Parathyroid adenoma (tissue), 2 donors: ENCODE results near the gene CAMTA1.

Source experiments
- H2AFZ ChIP-seq: fragments of 300-600 bp; sonication (generic); one replicate; pipeline ENCODE4 v1.7.0; 2017; ENCODE audit warnings: antibody characterized with exemption, mild to moderate bottlenecking
- H3K27ac ChIP-seq: fragments of 300-600 bp; sonication (generic); one replicate; pipeline ENCODE4 v1.7.0; 2017
- H3K27me3 ChIP-seq: fragments of 300-600 bp; sonication (generic); one replicate; pipeline ENCODE4 v1.7.0; 2017; ENCODE audit warnings: low read length; ENCODE audit not compliant: control insufficient read depth, insufficient read depth
- H3K36me3 ChIP-seq: fragments of 300-600 bp; sonication (generic); one replicate; pipeline ENCODE4 v1.7.0; 2017; ENCODE audit warnings: low read length; ENCODE audit not compliant: control insufficient read depth, insufficient read depth
- H3K4me1 ChIP-seq: fragments of 300-600 bp; sonication (generic); one replicate; pipeline ENCODE4 v1.7.0; 2017; ENCODE audit warnings: control low read depth
- H3K4me2 ChIP-seq: fragments of 300-600 bp; sonication (generic); one replicate; pipeline ENCODE4 v1.7.0; 2017; ENCODE audit warnings: low read length
- H3K4me3 ChIP-seq: fragments of 300-600 bp; sonication (generic); one replicate; pipeline ENCODE4 v1.7.0; 2017; ENCODE audit warnings: low read depth, low read length
- H3K79me2 ChIP-seq: fragments of 300-600 bp; sonication (generic); one replicate; pipeline ENCODE4 v1.7.0; 2017; ENCODE audit warnings: control low read depth
- H3K9ac ChIP-seq: fragments of 300-600 bp; sonication (generic); one replicate; pipeline ENCODE4 v1.7.0; 2017; ENCODE audit warnings: mild to moderate bottlenecking
- H3K9me3 ChIP-seq: fragments of 300-600 bp; sonication (generic); one replicate; pipeline ENCODE4 v1.7.0; 2017; ENCODE audit warnings: low read length; ENCODE audit not compliant: control insufficient read depth
- TF ChIP-seq, protein P1 (sequence below): fragments of 300-600 bp; sonication (generic); IDR thresholded peaks from one replicate; pipeline ENCODE4 v1.7.0; 2017; ENCODE audit warnings: antibody characterized with exemption, mild to moderate bottlenecking
- donor health status: primary hyperparathyroidism.

CAMTA1 gene

DNA sequence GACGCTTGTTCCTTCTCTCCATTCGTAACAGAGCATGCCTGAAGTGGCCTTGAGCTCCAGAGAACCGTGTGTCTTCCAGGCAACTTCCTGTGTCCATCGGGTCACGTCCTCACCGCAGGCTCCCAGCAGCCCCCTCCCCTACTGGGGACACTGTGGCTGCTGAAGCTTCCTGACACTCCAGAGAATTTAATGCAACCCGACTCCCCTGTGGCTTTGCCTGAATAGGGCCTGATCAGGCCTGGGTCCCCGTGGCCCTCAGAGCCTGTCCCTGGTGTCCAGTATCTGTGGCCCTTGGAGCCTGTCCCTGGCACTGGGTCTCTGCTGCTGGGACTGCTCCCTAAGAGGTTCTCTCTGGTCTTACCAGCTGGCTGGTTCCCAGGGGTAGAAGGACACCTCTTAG is 766.2 kb downstream of the CAMTA1 start:
- no peaks in the 10 kb centered on the region for H3K79me2 ChIP-seq
- H2AFZ ChIP-seq: no peak overlapping the region
- H3K27ac ChIP-seq: no peak overlapping the region
- no peaks in the 10 kb centered on the region for H3K4me1 ChIP-seq
- no peaks in the 10 kb centered on the region for H3K27me3 ChIP-seq
- no peaks in the 10 kb centered on the region for H3K9me3 ChIP-seq
- H3K9ac ChIP-seq: no peak overlapping the region
- H3K36me3 ChIP-seq: no peaks in the 10 kb centered on the region
- TF ChIP-seq, protein P1, sequence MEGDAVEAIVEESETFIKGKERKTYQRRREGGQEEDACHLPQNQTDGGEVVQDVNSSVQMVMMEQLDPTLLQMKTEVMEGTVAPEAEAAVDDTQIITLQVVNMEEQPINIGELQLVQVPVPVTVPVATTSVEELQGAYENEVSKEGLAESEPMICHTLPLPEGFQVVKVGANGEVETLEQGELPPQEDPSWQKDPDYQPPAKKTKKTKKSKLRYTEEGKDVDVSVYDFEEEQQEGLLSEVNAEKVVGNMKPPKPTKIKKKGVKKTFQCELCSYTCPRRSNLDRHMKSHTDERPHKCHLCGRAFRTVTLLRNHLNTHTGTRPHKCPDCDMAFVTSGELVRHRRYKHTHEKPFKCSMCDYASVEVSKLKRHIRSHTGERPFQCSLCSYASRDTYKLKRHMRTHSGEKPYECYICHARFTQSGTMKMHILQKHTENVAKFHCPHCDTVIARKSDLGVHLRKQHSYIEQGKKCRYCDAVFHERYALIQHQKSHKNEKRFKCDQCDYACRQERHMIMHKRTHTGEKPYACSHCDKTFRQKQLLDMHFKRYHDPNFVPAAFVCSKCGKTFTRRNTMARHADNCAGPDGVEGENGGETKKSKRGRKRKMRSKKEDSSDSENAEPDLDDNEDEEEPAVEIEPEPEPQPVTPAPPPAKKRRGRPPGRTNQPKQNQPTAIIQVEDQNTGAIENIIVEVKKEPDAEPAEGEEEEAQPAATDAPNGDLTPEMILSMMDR: no peak
- H3K4me3 ChIP-seq: no peak overlapping the region
- H3K4me2 ChIP-seq: no peak overlapping the region

DNA sequence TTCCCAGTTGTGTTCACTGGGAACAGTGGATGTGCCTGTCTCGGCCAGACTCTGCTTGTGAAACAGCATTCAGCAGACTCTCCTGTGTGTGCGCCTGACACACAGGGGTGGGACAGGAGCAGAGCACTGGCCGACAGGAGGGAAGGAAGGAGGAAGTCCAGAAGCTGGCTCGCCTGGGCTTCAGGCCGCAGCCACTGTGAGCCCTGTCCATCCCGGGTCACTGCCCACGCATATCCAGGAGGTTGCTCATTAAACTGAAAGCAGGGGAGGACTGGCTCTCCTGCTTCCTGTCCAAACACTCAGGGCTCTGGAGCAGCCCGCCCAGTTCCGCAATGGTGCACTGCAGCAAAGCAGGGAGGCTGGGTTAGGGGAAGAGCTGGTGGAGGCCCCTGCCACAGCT is 767.1 kb downstream of the CAMTA1 start:
- Histone ChIP-seq H3K36me3 (no peaks in the 10 kb centered on the region), H3K27me3 (no peaks in the 10 kb centered on the region), H3K79me2 (no peaks in the 10 kb centered on the region), H3K9ac (no peak overlapping the region), H3K9me3 (no peaks in the 10 kb centered on the region), H3K4me1 (no peaks in the 10 kb centered on the region), H2AFZ (no peak overlapping the region), H3K4me2 (no peak overlapping the region), H3K27ac (no peak overlapping the region), H3K4me3 (no peak overlapping the region)
- TF ChIP-seq, protein P1: no peak

DNA sequence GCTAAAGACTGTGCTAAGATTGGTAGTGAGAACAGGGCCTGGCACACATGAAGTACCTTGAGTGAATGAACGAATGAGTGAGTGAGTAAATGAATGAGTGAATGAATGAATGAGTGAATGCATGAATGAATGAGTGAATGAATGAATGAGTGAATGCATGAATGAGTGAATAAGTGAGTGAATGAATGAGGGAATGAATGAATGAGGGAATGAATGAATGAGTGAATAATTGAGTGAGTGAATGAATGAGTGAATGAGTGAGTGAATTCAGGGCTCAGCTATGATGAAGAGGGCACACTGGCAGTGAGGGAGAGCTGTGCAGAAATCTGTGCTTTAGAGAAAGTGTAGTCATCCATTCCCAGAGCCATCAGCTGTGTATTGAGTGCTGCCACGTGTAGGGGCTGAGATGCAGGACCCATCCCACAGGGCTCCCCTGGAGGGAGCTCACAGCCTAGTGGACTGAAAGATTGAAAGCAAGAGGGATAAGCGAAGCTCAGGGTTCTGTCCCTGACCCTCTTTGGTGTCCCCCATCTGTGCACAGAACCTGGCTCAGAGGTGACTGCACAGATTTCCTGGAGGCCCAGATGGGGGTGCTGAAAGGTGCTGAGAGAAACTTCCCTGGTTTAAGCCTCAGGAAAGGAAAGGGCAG is 767.9 kb downstream of the CAMTA1 start:
- no peaks in the 10 kb centered on the region for H3K9me3 ChIP-seq
- H3K79me2 ChIP-seq: no peaks in the 10 kb centered on the region
- no peak overlapping the region for H2AFZ ChIP-seq
- TF ChIP-seq, protein P1: no peak
- no peak overlapping the region for H3K9ac ChIP-seq
- no peak overlapping the region for H3K27ac ChIP-seq
- H3K4me3 ChIP-seq: no peak overlapping the region
- no peaks in the 10 kb centered on the region for H3K36me3 ChIP-seq
- no peaks in the 10 kb centered on the region for H3K4me1 ChIP-seq
- no peak overlapping the region for H3K4me2 ChIP-seq
- H3K27me3 ChIP-seq: no peaks in the 10 kb centered on the region

DNA sequence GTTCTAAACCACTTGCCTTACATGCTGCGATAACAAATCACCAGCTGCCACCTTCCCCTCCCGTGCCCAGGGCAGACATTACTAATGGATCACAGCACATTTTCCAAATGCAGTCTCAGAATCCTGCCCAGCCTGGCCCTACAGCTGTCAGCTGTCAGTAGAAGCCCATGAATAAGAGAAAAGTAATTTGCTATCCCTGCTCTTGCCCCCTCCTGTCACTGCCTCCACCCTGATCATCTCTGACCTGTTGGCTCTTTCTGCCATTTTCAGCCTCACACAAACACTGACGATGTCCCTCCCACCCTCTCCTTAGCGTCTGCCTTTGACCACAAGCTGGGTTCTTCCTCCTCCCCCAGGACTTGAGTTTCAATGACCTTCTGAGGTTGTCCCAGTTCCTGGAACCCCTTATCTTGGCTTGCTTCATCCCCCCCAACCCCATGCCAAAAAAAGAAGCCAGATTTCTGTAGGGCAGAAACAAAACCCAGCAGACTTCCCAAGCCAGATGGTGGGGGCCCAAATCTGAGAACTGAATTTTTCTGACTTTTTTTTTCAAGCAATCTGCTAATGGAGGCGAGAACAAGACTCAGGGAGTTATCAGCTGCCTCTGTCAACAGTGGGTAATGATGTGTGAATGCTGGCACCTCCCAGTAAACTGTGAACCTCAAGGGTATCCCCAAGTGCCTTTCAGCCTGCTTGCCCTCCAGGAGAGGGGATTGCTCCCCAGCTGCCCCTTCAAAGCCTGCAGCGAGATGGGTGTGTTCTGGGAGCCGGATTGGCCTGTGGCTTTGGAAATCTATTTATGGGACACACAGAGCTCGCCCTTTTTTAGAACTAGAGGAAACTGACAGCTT is 769.4 kb downstream of the CAMTA1 start:
- Histone ChIP-seq H3K79me2 (no peaks in the 10 kb centered on the region), H3K9ac (no peak overlapping the region), H3K27ac (no peak overlapping the region), H3K9me3 (no peaks in the 10 kb centered on the region), H3K36me3 (no peaks in the 10 kb centered on the region), H3K4me1 (no peaks in the 10 kb centered on the region), H3K4me3 (no peak overlapping the region), H3K27me3 (no peaks in the 10 kb centered on the region), H3K4me2 (no peak overlapping the region), H2AFZ (no peak overlapping the region)
- TF ChIP-seq, protein P1: no peak
